GM08714 (cell line): ENCODE data around the gene MICAL1.
"Not testable (repeated sequence)": the region's sequence is repeated elsewhere in the genome, so short reads cannot be mapped to it uniquely, and the experiment has no call there.

Source experiments
- H3K4me3 ChIP-seq: fragments of 200-500 bp; sonication (Bioruptor generic); 2 replicates; pipeline ENCODE4 v1.5.1; 2014; ENCODE audit warnings: mild to moderate bottlenecking, low read length, inconsistent platforms
- ZNF274 ChIP-seq: IDR thresholded peaks from 2 replicates; pipeline ENCODE4 v1.6.1; 2012; ENCODE audit warnings: mild to moderate bottlenecking, low read depth, low read length

MICAL1 gene

DNA sequence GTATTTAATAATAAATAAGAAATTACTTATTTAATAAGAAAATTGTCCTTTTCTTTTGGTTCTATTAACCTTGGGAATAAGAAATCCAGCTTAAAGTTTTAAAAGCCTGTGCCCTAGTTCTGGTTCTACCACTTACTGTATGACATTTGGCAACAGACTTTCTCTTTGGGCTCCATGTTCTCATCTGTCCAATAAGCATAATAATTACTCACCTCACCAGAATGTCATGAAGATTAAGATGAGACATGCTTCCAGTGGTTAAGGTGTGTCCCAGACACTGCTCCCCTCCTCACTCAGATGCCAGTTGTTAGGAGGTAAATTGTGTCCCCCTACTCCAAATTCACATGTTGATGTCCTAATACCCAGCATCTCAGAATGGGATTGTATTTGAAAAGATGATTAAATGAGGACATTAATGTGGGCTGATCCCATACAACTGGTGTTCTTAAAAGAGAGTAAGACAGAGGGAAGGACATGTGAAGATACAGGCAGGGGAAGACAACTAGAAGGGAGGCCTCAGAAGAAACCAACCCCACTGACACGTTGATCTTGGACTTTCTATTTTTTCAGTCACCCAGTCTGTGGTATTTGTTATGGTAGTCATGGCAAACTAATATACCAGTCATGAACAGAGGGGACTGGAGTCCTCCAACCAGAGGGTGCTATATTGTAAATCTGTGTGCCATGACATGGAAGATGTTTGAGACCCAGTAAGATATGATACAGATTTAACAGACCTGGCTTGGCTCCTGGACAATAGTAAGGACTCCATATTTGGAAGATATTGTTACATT lies 6.4 kb upstream of the MICAL1 start:
- TF ChIP-seq ZNF274: no peak
- H3K4me3 ChIP-seq: no peak overlapping the region

DNA sequence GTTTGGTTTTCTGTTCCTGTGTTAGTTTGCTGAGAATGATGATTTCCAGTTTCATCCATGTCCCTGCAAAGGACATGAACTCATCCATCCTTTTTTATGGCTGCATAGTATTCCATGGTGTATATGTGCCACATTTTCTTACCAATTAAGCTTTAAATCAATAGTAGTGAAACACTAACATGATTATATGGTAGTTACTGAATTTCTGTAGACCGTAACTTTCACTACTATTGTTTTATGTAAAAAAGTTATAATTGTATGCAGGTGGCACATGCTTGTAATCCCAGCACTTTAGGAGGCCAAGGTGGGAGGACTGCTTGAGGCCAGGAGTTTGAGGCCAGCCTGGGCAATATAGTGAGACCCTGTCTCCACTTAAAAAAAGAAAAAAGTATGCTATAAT lies 5.6 kb upstream of the MICAL1 start:
- H3K4me3 ChIP-seq: not testable (repeated sequence)

DNA sequence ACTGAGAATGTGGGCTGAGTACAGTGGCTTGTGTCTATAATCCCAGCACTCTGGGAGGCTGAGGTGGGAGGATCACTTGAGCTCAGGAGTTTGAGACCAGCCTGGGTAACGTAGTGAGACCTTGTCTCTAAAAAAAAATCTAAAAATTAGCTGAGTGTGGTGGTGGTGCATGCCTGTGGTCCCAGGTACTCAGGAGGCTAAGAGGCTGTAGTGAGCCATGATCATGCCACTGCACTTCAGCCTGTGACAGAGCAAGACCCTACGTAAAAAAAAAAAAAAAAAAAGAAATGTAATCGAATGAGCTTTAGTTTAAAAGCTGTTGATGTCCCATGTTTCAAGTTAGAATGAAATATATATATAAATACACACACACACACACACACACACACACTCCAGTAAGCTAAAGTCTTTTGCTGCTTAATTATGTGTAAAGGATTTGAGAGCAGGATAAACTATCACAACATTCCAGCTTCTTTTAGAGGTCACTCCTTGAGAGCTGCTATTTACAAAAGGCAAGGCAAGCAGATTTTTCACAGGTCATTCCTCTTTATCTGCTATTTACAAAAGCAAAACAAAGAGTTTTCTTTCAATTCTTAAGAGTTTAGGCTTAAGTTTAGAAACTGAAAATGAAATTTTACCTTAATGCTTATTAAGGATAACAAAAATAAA lies 4.7 kb upstream of the MICAL1 start:
- H3K4me3 ChIP-seq: no peak overlapping the region
- no peak for TF ChIP-seq ZNF274

DNA sequence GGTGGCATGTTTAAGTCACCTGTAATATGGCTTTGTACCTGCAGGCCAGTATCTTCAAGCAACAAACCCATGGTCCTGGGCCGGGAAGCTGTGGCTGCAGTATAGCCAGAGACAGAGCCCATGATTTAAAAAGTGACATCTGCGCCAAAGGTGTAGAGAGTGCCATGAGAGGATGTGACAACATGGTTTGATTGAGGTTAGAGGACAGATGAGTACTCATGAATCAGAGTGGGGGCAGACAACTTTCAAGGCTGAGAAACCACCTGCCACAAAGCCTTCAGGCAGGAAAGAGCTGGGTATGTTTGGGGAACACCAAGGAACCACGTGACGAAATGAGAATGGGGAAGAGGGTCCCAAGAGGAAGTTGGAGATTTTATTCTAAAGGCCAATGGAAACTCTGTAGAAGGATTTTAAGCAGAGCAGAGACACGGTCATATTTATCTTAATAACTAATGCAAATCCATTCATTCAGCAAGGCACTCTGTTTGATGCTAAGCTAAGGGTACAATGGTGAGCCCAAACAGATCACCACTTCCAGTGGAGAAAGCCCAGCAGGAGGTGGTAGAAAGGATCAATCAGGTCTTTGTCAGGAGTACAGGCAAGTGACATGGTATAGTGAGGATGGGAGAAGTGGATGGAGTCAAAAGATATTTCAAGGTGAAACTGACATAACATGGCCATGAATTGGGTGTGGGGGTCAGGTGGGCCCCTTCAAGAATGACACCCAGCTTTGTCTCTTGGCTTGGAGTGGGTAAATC lies 3.4 kb upstream of the MICAL1 start:
- TF ChIP-seq ZNF274: no peak
- H3K4me3 ChIP-seq: no peak overlapping the region

DNA sequence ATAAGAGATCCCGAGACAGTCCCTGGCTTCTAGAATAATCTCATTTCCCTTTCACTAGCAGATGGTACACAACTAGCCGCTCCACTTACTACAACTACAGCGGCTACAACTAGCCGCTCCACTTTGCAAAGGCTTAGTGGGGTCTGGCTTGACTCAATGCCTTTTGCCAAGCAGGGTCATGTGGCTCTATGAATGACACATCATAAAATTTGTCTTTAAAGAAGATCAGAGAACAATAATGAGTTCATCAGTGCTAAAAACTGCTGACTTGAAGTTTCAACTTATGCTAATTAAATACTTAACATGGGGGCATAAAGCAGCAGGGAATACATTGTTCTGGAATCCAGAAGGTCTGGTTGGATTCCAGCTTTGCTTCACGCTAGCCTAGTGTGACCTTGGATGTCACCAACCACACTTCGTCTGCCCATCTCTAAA lies 2.0 kb upstream of the MICAL1 start:
- no peak for TF ChIP-seq ZNF274
- H3K4me3 ChIP-seq: no peak overlapping the region

DNA sequence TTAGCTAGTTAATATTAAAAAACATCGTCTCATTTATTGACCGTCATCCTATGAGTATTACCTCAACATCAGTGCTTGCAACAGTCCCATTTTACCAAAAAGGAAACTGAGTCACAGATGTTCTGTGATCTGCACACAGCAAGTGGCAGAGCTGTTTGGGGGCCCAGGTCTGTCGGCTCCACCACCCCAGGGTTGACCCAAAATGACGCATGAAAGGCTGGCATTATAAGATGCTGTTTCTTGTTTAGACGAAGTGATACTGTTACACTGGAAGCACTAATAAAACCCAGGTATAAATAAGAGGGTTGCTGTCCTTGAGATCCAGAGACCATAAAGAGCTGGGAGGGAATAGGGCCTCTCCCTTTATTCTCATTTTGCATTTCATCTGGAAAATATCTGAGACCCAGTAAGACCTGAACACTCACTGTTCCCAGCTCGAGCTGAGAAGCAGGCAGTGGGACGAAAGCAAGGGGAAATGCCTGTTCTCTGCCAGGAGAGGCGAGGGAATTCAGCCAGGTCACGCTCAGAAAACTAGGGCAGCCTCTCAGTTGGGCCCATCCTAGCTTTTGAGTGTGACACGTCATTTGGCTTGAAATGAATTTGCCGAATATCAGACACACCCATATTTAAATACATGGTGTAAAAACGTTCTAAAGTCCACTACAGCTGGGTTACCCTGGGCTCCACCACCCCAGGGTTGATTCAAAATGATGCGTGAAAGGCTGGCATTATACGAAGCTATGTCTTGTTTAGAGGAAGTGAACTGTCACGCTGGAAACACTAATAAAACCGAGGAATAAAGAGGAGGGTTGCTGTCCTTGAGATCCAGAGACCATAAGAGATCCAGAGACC lies 1.4 kb upstream of the MICAL1 start:
- TF ChIP-seq ZNF274: no peak
- peak overlapping the region; percentile 70; the same call in 1 of the 2 replicates for H3K4me3 ChIP-seq

DNA sequence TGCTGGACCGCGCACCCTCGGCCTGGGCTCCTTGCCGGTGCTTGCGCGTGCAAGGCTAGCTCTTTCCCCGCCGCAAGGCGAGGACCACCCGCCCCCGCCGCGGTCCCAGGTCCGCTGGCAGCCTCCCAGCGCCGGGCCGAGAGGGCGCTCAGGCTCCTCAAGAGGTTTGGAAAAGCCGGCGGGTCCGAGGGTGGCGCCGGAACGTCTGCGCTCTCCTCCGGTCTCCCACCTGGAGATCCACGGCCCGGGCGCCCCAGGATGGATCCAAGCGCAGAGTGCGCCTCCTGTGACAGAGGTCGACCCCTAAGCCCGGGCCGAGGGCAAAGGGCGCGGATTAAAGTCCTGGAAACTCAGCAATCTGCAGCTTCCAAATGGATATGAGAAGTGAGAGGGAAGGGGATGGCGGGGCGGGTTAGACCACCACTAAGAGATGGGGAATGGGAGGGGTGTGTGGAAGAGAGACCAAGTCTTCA lies 575 bp upstream of the MICAL1 start:
- no peak for TF ChIP-seq ZNF274
- H3K4me3 ChIP-seq: peak overlapping the region; percentile 70

DNA sequence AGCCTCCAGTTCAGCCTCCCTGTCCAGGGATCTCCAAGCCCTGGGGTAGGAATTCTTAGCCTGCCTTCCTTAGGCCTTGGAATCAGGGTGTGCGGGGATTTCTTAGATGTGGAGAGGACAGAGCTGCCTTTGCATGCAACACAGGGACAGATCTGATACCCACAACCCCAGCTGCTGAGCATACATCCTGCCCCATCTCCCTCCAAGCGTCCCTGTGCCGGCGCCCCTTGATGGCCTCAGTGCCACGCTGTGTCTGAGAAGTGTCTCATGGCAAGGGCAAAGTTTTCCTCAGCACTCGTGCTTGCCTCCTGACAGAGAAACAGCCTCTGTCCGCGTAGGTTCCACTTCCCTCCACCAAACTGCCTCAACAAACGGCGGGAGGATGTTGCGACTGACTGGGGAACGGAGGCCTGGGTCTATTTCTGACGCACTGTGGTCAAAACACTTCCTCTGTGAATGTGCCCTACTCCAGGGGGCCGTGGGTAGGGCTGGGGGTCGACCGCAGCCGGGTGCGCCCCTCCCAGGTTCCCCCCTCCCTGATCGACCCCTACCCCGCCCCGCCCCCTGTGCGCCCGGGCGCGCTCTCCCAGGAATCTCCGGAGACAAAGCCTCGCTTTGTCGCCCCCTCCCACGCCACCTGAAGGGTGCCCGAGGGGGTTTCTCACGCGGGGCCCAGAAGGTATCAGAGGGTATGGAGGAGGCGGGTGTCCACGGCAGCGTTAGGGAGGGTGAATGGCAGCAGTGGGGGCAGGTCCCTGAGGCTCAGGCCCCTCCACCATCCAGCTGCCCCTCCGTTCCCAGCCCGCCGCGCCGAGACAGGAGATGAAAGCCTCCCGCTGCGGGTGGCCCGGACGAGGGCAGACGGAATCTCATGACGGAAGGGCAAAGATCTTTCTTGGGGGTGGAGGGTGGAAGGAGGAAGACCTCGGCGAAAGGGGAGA lies 806 bp downstream of the MICAL1 start:
- H3K4me3 ChIP-seq: peak overlapping the region; percentile 90
- TF ChIP-seq ZNF274: no peak

DNA sequence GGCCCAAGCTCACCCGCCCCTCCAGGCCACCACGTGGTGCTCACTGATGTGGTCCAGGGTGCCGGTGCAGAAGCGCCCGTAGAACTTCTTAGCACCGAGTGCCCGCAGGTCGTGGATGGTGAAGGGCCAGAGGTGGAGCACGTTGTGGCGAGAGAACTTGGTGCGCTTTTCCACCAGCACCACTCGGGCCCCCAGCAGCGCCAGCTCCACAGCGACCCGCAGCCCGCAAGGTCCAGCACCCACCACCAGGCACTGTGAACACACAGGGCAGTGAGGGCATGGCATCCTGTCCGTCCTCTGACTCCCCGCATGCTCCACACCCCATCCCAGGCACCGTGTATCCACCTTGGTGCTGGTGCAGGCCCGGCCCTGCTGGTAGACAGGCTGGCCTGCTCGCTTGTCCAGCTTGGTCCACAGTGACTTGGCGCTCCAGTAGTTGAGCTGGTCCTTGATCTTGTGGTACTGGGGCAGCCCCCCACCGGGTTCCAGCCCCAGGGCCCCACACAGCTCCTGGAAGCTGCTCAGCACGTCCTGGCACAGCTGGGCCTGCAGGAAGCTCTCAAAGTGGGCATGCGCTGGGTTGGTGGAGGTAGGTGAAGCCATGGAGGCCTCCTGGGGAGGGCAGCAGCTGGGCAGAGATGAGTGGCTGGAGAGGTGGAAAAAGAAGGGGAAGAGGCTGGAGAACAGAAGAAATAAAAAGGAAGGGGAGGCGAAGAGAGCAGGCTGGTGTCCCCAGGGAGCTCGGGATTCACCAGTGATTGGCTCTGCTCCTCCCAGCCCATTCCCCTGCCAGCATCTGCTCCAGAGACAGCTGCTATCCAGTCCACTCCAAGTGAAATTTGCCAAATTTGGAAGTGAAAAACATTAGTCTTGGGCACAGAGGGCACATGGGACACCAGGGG lies 1.7 kb downstream of the MICAL1 start:
- TF ChIP-seq ZNF274: no peak
- peak overlapping the region; percentile 90; the same call in 1 of the 2 replicates for H3K4me3 ChIP-seq

DNA sequence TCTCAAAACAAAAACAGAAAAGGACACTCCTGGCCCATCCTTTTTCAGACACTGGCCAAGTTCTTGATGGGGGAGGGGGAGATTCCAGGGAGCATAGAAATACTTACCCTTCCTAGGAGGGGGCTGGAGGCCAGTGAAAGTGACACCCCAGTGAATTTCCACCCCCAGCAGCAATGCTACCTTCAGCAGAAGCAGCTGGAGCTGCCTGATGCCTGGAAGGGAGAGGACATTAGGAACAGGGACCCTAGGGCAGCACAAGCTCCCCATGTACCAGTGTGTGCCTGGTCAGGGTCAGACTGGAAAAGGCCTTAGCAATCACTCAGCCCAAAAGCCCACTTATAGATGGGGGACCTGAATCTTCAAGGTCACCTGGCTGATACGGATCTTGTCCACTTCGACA lies 2.4 kb downstream of the MICAL1 start:
- TF ChIP-seq ZNF274: no peak
- H3K4me3 ChIP-seq: no peak overlapping the region

DNA sequence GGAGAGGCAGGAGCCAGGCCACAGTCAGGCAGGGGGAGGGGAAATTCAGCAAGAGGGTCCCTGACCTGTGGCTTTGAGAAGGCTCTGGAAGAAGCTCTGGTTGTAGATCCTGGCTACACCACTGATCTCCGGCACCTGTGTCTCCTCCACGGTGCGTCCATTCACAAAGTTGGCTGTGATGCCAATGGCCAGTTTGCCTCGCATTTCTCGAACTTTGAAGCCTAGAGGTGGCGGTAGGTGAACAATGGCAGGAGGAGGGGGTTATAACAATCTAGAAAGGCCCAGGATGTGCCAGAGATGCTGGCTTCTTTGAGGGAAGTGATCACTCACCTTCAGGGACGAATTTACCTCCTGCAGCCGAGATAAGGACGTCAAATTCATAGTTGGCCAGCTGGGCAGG lies 3.4 kb downstream of the MICAL1 start:
- H3K4me3 ChIP-seq: no peak overlapping the region

DNA sequence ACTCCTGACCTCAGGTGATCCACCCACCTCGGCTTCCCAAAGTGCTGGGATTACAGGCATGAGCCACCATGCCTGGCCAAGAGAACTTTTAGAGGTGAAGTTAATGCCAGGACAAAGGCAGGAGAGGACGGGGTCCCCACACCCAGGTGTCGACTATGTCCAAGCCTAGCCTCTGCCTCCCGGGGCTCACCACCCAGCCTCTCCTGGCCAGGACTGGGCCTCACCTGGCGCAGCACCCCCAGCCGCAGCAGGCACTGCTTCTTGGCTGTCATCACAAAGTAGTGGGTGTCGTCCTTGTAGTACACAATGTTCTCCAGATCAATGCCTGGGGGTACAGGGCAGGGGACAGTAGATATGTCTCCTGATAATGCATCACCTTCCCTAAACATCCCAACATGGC lies 4.2 kb downstream of the MICAL1 start:
- TF ChIP-seq ZNF274: no peak
- no peak overlapping the region for H3K4me3 ChIP-seq

More for the DNA sequence above, 3.4 kb downstream of the MICAL1 start:
- TF ChIP-seq ZNF274: no peak
